ENCODE data around the gene FBXL7.

FBXL7 gene

GRCh38 chr5:15545082-15545481 is 45.1 kb downstream of the FBXL7 start:
- no peak for DNase-seq (ENCODE audit: low read depth)

GRCh38 chr5:15547261-15547839 is 47.4 kb downstream of the FBXL7 start:
- no peak for DNase-seq (ENCODE audit: low read depth)

- no peak for DNase-seq (ENCODE audit: low read depth)
These were observed 50.0 kb downstream of the FBXL7 start for GRCh38 chr5:15549961-15550360.

DNA sequence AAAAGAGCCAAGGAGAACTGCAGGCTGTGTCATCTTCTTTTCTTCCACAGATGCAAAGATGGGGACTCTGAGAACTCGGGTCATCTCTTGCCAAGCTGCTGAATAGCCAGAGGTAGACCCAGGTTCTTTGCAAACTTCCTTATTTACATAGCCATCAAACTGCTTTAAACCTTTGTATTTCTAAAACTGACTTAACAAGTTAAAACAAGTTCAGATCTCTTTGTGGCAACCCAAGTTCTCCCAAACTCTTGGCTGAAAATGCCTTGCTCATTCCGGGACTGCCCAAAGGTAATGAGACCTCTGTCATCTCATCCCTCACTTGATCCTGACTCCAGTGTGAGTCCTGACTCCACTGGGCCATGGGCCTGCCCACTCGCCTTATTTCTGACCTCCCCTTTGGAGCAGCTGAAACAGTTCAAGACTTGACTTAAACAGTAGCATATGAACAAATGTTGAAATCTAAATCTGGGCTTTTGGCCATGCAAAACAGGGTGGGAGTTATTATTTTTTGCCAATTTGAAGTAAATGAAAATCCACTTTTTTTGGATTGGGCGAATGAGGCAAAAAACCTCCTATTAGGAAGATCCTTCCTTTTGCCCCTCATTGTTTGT is 50.6 kb downstream of the FBXL7 start:
- no peak for DNase-seq (ENCODE audit: low read depth)

GRCh38 chr5:15551113-15551504 is 51.1 kb downstream of the FBXL7 start:
- no peak for DNase-seq (ENCODE audit: low read depth)

DNA sequence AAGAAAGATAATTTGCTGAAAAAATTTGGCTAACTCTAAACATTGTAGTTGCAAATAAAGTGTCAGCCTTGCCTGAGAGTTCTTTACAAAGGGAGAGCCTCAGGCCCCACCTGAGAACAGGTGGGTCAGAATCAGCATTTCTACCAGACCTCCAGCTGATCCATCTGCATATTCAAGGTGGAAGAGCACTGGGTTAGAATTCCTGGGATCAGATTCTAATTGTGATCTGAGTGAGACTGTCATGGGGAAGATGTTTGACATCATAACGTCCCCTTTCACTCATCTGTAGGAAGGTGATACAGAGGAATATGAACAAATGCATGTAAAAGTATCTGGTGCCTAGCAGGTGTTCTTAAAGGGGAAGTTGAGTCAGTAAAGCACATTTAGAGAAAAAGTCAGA is 54.6 kb downstream of the FBXL7 start:
- no peak for DNase-seq (ENCODE audit: low read depth)

- no peak for DNase-seq (ENCODE audit: low read depth)
These were observed 55.2 kb downstream of the FBXL7 start for GRCh38 chr5:15555176-15555575.

DNA sequence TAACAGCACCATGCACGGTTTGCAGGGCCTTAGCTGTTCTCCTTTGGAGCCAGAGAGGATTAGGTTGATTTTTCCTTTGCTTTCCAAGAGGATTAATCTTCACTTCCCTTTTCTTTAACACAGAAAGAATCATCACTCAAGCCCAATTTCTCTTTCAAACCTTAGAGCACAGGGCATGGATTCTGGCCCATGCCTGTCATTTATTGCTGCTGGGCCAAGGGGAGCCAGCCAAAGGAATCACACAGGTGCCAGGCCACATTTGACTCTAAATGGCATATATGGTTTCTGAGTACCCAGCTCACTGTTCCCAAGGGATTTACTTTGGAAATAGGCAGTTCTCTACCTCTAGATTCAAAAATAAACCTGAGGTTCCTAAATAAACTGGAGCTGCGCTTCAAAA is 58.3 kb downstream of the FBXL7 start:
- DNase-seq (ENCODE audit: low read depth) = no peak

DNA sequence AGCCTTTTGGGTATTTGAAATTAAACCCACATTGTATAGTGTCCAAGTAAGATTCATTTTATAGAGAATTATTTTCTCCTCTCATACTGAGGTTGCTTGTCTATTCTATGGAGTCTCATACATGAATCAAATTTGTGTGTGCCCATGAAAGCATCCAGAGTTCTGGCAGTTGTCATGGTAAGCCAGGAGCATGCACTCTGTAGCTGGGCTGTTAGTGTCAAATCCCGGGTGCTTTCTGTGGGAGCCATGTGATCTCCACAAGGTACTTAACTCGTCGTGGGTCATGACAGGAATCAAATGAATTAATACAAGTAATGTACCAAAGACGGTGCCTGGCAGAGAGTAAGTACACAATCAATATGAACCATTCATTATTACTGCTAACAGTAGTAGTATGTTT is 58.7 kb downstream of the FBXL7 start:
- no peak for DNase-seq (ENCODE audit: low read depth)

DNA sequence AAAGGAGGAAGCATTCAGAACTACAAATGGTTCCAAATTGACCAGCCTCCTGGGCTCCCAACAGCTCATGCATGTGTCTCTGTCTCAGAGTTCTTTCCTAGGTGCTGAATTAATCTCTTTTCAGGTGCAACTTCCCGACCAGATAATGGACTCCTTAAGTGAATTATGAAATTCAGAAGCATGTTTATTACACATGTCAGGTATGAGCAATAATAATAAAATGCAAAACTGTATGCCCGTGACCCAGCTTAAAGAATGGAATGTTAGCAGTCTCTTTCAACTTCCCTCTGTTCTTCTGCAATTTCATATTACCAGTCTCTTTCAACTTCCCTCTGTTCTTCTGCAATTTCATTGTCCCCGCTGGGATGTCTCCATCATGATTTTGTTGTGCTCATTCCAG is 60.4 kb downstream of the FBXL7 start:
- no peak for DNase-seq (ENCODE audit: low read depth)

DNA sequence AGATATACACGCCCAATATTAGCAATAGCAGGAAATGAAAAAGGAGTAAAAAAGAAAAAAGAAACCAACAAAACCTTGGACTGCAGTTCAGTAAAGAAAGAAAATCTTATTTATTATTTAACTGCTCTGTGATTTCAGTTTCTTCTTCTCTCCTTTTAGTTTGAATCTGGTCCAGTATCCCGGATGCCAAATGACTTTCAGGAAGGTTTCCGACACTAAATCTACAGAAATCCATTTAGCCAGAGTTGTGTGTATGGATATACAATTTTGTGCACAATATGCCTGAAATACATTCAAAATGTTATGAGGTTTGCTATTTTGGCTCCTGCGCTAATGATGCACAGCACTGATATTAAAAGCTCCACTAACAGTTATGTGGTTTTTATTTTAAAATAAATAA is 64.5 kb downstream of the FBXL7 start:
- DNase-seq (ENCODE audit: low read depth) = no peak

GRCh38 chr5:15564957-15565356 is 65.0 kb downstream of the FBXL7 start:
- DNase-seq (ENCODE audit: low read depth) = no peak

GRCh38 chr5:15566306-15566705 is 66.3 kb downstream of the FBXL7 start:
- no peak for DNase-seq (ENCODE audit: low read depth)

- no peak for DNase-seq (ENCODE audit: low read depth)
These were observed 66.8 kb downstream of the FBXL7 start for GRCh38 chr5:15566789-15567188.

- no peak for DNase-seq (ENCODE audit: low read depth)
These were observed 70.5 kb downstream of the FBXL7 start for GRCh38 chr5:15570491-15570890.

GRCh38 chr5:15571081-15571480 is 71.1 kb downstream of the FBXL7 start:
- no peak for DNase-seq (ENCODE audit: low read depth)

- no peak for DNase-seq (ENCODE audit: low read depth)
These were observed 71.6 kb downstream of the FBXL7 start for GRCh38 chr5:15571618-15572017.

- DNase-seq (ENCODE audit: low read depth) = no peak
These were observed 73.6 kb downstream of the FBXL7 start for GRCh38 chr5:15573590-15573989.

DNA sequence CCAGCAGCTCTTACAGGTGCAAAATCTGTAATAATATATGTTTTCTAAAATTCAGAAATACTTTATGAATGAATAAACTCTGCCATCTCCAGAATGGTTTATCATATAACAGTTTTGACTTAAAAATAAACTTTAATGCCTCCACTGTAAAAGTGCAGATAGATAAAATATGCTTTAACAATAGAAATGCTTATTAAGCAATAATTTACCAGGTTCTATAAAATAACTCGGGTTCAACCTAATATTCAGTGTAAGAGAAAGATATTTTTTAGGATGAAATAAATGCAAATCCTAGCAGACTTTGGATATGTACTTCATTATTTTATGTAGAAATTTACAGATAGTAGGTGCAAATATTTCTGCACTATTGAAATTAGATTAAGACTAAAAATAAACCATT is 74.1 kb downstream of the FBXL7 start:
- DNase-seq (ENCODE audit: low read depth) = no peak

DNA sequence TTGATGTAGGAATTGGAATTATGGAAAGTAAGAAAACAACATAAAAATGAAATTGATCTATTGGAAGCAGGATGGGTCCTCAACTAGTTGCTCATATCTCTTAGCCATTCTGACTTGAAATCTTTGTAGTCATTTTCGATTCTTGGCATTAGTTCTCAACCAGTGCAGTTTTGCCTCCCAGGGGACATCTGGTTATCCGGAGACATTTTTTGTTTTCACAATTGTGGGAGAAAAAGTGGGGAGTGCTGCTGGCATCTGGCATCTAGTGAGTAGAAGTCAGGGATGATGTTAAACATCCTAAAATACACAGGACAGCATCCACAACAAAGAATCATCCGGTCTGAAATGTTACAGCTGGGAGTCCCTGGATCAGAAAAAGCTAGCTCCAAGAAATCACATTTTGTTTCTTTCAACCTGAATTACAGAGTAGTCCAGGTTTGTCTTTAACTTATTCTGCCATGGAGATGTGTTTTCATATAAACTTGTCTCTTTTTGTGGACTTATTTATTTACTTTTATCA is 74.9 kb downstream of the FBXL7 start:
- DNase-seq (ENCODE audit: low read depth) = no peak

DNA sequence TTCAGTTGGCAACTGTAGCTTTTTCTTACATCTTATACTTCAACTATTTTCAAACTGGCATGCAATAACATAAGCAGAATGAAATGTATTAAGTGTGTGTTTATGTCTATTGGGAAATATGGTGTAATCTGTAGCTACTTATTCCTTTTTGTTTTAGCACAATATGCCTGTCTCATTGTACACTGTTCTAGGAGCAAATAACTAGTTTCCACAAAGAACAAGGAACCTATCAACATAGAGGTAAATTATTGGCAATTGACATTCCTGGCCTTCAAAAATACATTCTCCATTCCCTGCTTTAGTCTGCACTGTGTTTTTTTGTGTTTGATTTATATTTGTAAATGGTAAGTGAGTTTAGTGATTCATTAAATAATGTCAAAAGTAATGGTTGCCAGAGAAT is 75.7 kb downstream of the FBXL7 start:
- DNase-seq (ENCODE audit: low read depth) = no peak

GRCh38 chr5:15577132-15577531 is 77.2 kb downstream of the FBXL7 start:
- no peak for DNase-seq (ENCODE audit: low read depth)

- DNase-seq (ENCODE audit: low read depth) = no peak
These were observed 77.9 kb downstream of the FBXL7 start for GRCh38 chr5:15577831-15578230.
